Nucleus accumbens (tissue), 56 donors: ENCODE data around the gene MXD4.
A peak's percentile ranks its signal among the peaks of the same experiment; 100 is the strongest.
"Not testable (repeated sequence)": the region's sequence is repeated elsewhere in the genome, so short reads cannot be mapped to it uniquely, and the experiment has no call there.

Experiments used
- DNase-seq, 56 donors: peaks; one replicate each; lab custom pipeline; 2025; lab: John Stamatoyannopoulos, UW

The MXD4 gene

GRCh38 chr4:2276581-2277325, 14.8 kb upstream of the MXD4 start:
- DNase-seq: no peak

- DNase-seq: no peak
These were observed 13.8 kb upstream of the MXD4 start for GRCh38 chr4:2275546-2276251.

DNA sequence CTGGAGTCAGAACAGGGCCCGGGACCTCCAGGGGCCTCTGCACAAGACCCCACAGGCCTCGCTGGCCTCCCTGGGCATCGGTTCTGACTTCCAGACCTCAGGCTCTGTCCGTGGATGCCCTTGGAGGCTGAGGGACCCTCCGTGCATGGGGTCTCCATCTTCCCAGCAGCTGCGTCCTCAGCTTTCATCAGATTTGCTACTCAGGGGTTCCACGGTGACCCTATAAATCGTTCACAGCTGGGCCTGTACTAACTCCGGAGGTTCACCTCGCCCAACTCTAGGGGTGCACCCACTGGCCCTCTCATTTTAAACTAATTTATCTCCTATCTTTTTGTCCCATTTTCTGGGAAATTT, 13.1 kb upstream of the MXD4 start:
- not testable (repeated sequence) for DNase-seq

DNA sequence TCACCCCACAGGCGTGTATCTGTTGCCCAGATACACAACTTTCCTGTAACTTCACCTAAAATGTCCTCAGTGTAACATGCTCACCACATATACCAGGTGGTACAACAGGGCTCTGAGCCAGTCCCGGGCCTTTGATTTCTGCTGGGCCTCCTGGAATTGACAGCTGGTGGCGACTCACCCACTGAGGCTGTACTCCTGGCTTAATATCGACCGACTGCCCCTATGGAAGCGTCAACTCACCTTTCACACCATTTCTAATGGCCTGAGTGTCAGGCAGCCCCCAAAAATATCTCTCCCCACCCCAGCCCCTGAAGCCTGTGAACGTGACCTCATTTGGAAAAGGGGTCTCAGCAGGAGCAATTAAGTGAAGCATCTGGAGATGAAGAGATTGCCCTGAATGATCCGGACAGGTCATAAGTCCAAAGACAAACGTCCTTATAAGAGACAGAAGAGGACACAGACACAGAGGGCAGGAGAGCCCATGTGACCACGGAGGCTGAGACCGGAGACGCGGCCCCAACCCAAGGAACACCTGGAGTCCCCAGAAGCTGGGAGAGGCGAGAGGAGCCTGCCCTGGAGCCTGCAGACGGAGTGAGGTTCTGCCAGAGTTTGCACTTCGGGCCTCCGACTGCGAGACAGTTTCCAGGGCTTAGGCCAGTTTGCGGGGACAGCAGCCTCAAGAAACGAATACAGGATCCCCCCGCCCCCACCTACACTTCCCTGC, 12.6 kb upstream of the MXD4 start:
- DNase-seq: no peak

- no peak for DNase-seq
These were observed 11.9 kb upstream of the MXD4 start for GRCh38 chr4:2273657-2274319.

- DNase-seq: no peak
These were observed 11.3 kb upstream of the MXD4 start for GRCh38 chr4:2273221-2273620.

DNA sequence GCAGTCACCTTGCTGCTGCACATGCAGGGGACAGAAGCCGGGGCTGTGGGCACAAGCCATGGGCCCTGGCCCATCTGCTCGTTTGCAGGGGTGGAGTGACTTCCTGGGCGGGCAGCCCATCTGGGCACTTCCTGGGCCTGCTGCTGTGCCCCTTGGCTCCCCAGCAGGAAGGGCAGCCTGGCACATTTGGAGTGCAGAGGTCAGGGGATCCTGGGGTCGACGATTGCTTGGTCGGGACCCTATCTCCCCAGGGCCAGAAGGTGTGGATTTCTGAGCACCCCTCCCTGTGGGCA, 10.9 kb upstream of the MXD4 start:
- DNase-seq: no peak

DNA sequence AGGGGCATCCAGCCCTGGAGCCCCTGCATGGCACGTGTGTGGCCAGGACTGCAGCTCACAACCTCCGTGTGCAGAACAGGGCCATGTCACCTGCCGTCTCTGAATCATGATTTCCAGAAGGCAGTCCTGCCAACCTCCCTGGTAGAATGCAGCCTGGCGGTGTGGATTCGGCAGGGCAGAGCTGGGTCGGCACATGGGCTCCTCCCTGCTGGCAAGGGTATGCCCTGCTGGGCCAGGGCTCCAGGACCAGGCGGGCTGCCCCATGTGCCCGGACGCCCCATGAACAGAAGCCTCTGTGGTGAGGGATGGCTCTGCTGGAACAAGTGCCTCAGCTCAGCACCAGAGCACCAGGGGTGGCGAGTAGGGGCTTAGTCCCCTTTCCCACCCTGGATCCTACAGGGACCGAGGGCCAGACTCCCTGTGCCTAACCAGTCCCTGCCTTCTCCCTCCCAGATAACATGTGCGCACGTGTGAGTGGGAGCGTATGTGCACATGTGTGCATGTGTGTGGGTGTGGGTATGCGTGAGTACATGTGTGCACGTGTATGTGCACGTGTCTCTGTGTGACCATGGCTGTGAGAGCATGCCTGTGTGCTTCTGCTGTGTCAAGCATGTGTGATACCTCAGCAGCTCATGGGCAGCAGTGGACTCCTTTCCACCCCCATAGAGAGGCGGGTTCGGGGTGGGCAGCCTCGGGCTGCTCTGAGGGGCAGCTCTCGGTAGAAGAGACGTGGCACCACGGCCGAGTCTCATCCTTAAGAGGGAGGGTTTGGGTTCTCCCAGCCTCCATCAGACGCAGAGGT, 10.3 kb upstream of the MXD4 start:
- DNase-seq: no peak

GRCh38 chr4:2271279-2272025, 9.5 kb upstream of the MXD4 start:
- DNase-seq: no peak

GRCh38 chr4:2270341-2271165, 8.6 kb upstream of the MXD4 start:
- DNase-seq: no peak

DNA sequence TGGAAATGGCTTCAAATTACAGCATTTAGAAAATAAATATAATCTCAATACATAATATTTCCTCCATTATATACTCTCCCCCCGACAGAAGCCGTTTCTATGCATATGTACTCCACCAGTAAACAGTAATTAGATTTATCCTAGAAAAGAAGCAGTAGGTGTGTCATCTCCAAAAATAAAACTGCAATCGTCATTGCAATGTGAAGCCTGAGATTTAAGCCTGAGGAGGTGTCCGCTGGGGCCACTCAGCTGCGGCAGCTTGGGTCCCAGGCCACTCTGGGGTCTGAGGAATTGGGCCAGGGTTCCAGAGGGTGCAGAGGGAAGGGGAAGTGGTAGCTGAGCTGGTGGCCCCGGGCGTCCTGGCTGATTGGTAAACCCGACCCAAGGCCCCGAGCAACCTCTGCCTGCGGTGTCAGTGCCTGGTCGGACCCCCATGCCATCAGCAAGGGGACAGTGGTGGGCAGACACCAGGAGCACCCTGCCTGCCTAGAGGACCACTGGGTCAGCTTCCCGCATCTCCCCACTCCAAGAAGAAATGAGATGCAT, 7.8 kb upstream of the MXD4 start:
- no peak for DNase-seq

DNA sequence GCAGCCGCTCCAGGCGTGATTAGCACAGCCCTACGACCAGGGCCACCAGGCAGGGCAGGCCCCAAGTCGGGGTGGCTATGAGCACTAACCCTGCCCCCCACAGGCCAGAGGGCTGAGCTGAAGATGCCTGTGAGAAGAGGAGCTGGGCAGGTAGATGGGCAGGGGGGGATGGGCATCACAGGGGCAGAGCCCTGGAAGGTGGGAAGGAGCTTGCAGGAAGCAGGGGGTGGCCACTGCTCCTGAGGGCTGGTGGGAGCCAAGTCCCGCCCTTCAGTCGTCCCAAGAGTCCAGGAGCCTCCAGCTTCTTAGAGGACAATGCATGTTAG, 7.3 kb upstream of the MXD4 start:
- DNase-seq: no peak

DNA sequence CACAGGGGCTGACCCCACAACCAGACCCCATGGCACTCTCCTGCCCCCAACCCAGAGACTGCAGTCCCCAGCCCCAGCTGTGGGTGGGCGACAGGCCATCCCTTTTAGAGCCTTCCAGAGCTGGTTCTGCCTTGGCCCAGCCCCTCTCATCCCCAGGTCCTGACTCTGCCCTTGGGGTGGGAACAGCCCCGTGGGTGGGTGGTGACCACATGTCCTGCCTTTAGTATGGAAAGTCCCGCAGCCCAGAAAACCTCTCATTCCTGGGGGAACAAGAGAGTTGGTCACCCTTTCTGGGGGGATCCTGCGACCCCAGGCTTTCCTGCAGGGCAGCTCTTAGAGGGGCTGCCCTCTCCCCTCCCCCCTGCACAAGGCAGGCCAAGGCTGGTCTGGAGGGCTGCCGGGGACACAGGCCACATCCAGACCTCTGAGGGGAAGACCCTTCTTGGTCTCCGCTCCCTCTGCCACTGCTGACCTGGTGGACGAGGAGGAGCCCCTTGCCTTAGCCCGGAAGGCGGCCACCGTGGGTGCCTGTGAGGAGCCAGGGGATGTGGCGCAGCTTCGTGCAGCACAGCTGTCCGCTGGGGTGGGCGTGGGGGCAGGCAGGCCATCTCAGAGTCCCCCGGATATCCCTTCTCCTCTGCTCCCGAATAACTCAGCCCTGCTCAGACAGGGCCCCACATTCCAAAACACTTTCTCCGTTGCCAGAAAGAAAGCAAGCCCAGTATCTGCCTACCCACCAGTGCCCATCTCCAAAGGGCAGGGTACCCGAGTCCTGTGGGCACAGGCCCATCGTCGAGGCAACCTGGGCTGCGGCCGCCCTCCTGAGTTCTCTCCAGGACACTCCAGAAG, 6.7 kb upstream of the MXD4 start:
- no peak for DNase-seq

DNA sequence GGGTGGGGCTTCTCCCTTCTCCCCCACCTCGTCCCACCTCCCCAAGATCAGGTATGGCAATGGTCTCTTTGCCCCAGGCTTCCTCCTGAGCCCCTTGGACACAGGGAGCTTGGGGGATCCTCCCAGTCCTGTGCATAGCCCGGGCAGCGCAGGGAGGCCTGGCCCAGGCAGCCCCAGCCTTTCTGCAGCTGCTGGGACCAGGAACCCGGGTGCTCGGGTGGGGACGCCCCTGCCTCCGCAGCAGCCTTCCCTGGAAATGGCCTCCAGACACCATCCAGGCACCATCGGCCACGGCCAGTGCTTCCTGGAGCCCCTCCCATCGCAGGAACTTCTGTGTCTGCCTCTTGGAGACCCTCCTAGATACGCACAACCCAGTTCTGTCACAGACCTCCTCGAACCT, 5.9 kb upstream of the MXD4 start:
- no peak for DNase-seq

DNA sequence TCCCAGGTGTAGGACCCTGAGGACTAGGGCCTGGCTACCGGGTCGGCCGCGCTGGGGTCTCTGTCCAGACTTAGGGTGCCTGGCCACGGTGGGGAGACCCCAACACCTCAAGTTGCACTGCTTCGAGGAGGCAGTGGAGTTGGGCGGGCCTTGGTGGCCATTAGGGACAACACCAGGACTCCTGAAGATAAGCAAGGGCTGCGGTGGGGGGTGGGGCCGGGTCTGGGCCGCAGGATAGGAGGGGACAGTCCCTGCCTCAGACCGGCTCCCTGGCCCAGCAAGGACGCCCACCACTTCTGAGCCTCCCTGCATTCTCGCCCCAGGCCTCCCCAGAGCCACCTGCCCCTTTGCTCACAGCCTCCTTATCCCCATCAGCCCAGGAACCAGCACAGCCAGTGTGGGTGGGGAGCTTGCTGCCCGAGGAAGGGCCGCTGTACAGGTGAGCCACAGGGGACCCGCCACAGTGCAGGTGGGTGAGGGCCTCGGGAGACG, 5.5 kb upstream of the MXD4 start:
- no peak for DNase-seq

- DNase-seq: no peak
These were observed 4.9 kb upstream of the MXD4 start for GRCh38 chr4:2266821-2267220.

DNA sequence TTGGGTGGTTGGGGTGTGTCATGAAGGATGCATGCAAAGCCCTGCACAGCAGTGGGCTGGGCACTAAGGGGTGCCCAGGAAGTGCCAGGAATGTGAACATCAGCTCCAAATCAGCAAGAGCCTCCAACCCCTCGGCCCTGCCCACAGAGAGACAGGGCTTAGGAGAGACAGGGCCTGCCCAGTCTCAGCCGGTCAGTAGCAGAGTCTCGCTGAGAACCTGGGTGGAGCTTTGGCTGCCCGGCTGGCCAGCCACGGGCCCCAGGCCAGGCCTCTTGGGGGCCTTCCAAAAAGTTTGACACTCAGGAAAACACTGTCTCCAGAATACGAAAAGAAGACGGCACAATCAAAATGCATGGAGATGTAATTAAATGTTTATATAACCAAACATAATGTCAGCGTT, 4.3 kb upstream of the MXD4 start:
- DNase-seq: peak in 29 of 56 donors; percentile 12 to 73 (median 38)
